ENCODE results near the gene HECW1. TPM values are rescaled to one million over a fixed set of nuclear protein-coding genes. Genes with fewer than 3 reads are reported as not detected.

HECW1 gene
- total and polyA plus RNA-seq, 2 of the 8 experiments (the other 6 are each of a cell fraction or from before 2014, with no cell fraction given), result 2.9 to 12.7 TPM

GRCh38 chr7:43559946-43560335 is 447.5 kb downstream of the HECW1 start:
- FAIRE-seq, result no peak
- Histone ChIP-seq H3K14ac (ENCODE audit: insufficient read length) (no peak overlapping the region), H2BK120ac (replicated peaks; ENCODE audit: low read depth, low read length) (no peak overlapping the region), H2AK5ac (ENCODE audit: low read depth, low read length) (no peak overlapping the region), H3K79me1 (ENCODE audit: low read depth, low read length) (no peaks in the 10 kb centered on the region), H3K79me2 (ENCODE audit: control insufficient read depth in 1 of 2, insufficient read depth in 2 of 2, low read length in 2 of 2) (no peaks in the 10 kb centered on the region), H4K8ac (ENCODE audit: extremely low read depth, insufficient read depth, low read length) (no peak overlapping the region), H3K18ac (ENCODE audit: extremely low read depth, low read length) (no peak overlapping the region), H3K56ac (replicated peaks; ENCODE audit: insufficient read length, low read depth, low read length) (no peak overlapping the region), H2BK5ac (ENCODE audit: low read depth, low read length) (no peak overlapping the region), H2BK12ac (ENCODE audit: low read depth, low read length) (no peak overlapping the region), H3K4me3 (ENCODE audit: extremely low read depth in 1 of 4, insufficient read depth in 2 of 4, low read depth in 3 of 4, low read length in 4 of 4) (no peak overlapping the region), H3K4me1 (replicated peaks in 1 of 4; ENCODE audit: control insufficient read depth in 3 of 4, insufficient read depth in 4 of 4, low read length in 3 of 4) (peaks cover 0 to 2% (median under 1%) of the 10 kb centered on the region in 4 experiments; a peak in 2 of 7 replicates), H4K20me1 (replicated peaks in 1 of 2; ENCODE audit: control insufficient read depth in 1 of 2, insufficient read depth in 2 of 2, low read length in 2 of 2) (no peaks in the 10 kb centered on the region), H3K23ac (ENCODE audit: insufficient read length) (no peak overlapping the region), H4K91ac (replicated peaks; ENCODE audit: insufficient read length, low read length) (no peak overlapping the region), H3K9ac (replicated peaks in 1 of 4; ENCODE audit: extremely low read depth in 1 of 4, low read depth in 3 of 4, low read length in 3 of 4) (no peak overlapping the region), H3K27ac (ENCODE audit: low read depth, low read length) (no peak overlapping the region), H3K27me3 (replicated peaks in 1 of 4; ENCODE audit: control insufficient read depth in 3 of 4, extremely low read depth in 1 of 4, insufficient read depth in 3 of 4, low read length in 3 of 4) (no peaks in the 10 kb centered on the region), H3K4ac (replicated peaks; ENCODE audit: insufficient read length, low read depth, low read length) (no peak overlapping the region), H2AFZ (ENCODE audit: low read length) (no peak overlapping the region), H2BK15ac (ENCODE audit: low read length) (no peak overlapping the region), H4K5ac (ENCODE audit: insufficient read length, low read depth, low read length) (no peak overlapping the region), H3K23me2 (ENCODE audit: low read depth, low read length) (no peaks in the 10 kb centered on the region), H3K9me3 (ENCODE audit: insufficient read depth in 2 of 2, low read depth in 1 of 2, low read length in 1 of 2) (no peaks in the 10 kb centered on the region), H3K36me3 (ENCODE audit: control insufficient read depth in 2 of 4, insufficient read depth in 4 of 4, low read length in 3 of 4) (no peaks in the 10 kb centered on the region), H2BK20ac (ENCODE audit: low read length) (no peak overlapping the region), H3K4me2 (ENCODE audit: insufficient read depth in 1 of 2, low read depth in 2 of 2, low read length in 2 of 2) (no peak overlapping the region)
- ChIA-PET POLR2A (ENCODE audit: partially characterized antibody) (no interaction called here), CTCF (ENCODE audit: partially characterized antibody) (no interaction called here)
- TF ChIP-seq BRCA1 (IDR thresholded peaks at IDR 0.05; ENCODE audit: low read depth, low read length), result no peak
- TF ChIP-seq CBX8 (IDR thresholded peaks at IDR 0.05; ENCODE audit: borderline replicate concordance, low read depth, low read length), result no peak
- TF ChIP-seq HDAC2 (IDR thresholded peaks at IDR 0.05; ENCODE audit: borderline replicate concordance in 1 of 2, low read depth in 2 of 2, low read length in 2 of 2), result no peak
- TF ChIP-seq BACH1 (IDR thresholded peaks at IDR 0.05; ENCODE audit: low read length), result no peak
- no peak for TF ChIP-seq SP4 (IDR thresholded peaks at IDR 0.05; ENCODE audit: low read length)
- no peak for TF ChIP-seq ATF2 (IDR thresholded peaks at IDR 0.05; ENCODE audit: low read length)
- no peak for TF ChIP-seq TEAD4 (IDR thresholded peaks at IDR 0.05; ENCODE audit: low read depth, low read length)
- TF ChIP-seq USF2 (IDR thresholded peaks at IDR 0.05; ENCODE audit: low read length), result no peak
- WGBS, 2 experiments (ENCODE audit: extremely low coverage in 1 of 2, insufficient coverage in 1 of 2, insufficient read length in 1 of 2, insufficient replicate concordance in 2 of 2, low coverage in 1 of 2, low lambda C conversion rate in 2 of 2, missing lambda C conversion rate in 1 of 2), result 89% methylated on average over 2 of the region's 2 CpGs; no CpG with 5 or more reads in 1 of the 2 experiments
- no peak for DNase-seq (ENCODE audit: low read depth in 1 of 2, low spot score in 2 of 2)

All from H1 (cell line).